Neural progenitor cell (in vitro differentiated cells): Measurements from ENCODE around the gene CDK12. TPM values are rescaled to one million over a fixed set of nuclear protein-coding genes. Genes with fewer than 3 reads are reported as not detected.

ENCODE experiments used
- DNase-seq: peaks from one replicate; pipeline ENCODE4 v3.0.0-alpha.2; 2016; ENCODE audit warnings: low spot score
- H2AFZ ChIP-seq: fragments of 200-600 bp; sonication (generic); replicated peaks from 2 replicates; pipeline ENCODE4 v1.6.1; 2016; ENCODE audit warnings: antibody characterized with exemption
- H3F3A ChIP-seq: fragments of 200-600 bp; sonication (generic); 2 replicates; pipeline ENCODE4 v1.6.1; 2016; ENCODE audit warnings: antibody characterized with exemption, low read depth
- H3K27ac ChIP-seq: fragments of 200-600 bp; sonication (generic); 2 replicates; pipeline ENCODE4 v1.5.1; 2016; ENCODE audit warnings: mild to moderate bottlenecking
- H3K27me3 ChIP-seq: fragments of 200-600 bp; sonication (generic); 2 replicates; pipeline ENCODE4 v1.6.1; 2016; ENCODE audit warnings: mild to moderate bottlenecking, moderate library complexity
- H3K36me3 ChIP-seq: fragments of 200-600 bp; sonication (generic); 2 replicates; pipeline ENCODE4 v1.5.1; 2016
- H3K4me1 ChIP-seq: fragments of 200-600 bp; sonication (generic); 2 replicates; pipeline ENCODE4 v1.6.1; 2016; ENCODE audit warnings: mixed run types
- H3K4me2 ChIP-seq: fragments of 200-600 bp; sonication (generic); 2 replicates; pipeline ENCODE4 v1.6.1; 2016
- H3K4me3 ChIP-seq: fragments of 200-600 bp; sonication (generic); 2 replicates; pipeline ENCODE4 v1.5.1; 2016
- H3K79me2 ChIP-seq: fragments of 200-600 bp; sonication (generic); 2 replicates; pipeline ENCODE4 v1.6.1; 2016; ENCODE audit warnings: low read depth
- H3K9ac ChIP-seq: fragments of 200-600 bp; sonication (generic); 2 replicates; pipeline ENCODE4 v1.6.1; 2016
- H3K9me3 ChIP-seq: fragments of 200-600 bp; sonication (generic); 2 replicates; pipeline ENCODE4 v1.5.1; 2016; ENCODE audit warnings: low read depth
- H4K20me1 ChIP-seq: fragments of 200-600 bp; sonication (generic); 2 replicates; pipeline ENCODE4 v1.6.1; 2016; ENCODE audit warnings: low read depth
- H3K27ac Mint-ChIP-seq: 3 replicates; pipeline ENCODE4 v1.8.0; 2021; ENCODE audit warnings: mixed read lengths
- H3K27me3 Mint-ChIP-seq: 2 replicates; pipeline ENCODE4 v1.8.0; 2022; ENCODE audit warnings: low read depth, mild to moderate bottlenecking, inconsistent platforms, moderate library complexity, mixed read lengths; ENCODE audit not compliant: insufficient read depth
- H3K36me3 Mint-ChIP-seq: 3 replicates; pipeline ENCODE4 v1.8.0; 2021; ENCODE audit warnings: mixed read lengths
- H3K4me1 Mint-ChIP-seq: 3 replicates; pipeline ENCODE4 v1.8.0; 2021; ENCODE audit warnings: mixed read lengths
- H3K4me3 Mint-ChIP-seq: 3 replicates; pipeline ENCODE4 v1.8.0; 2021; ENCODE audit warnings: mild to moderate bottlenecking, moderate library complexity, mixed read lengths
- H3K9me3 Mint-ChIP-seq: 3 replicates; pipeline ENCODE4 v1.8.0; 2020; ENCODE audit warnings: mixed read lengths
- EZH2 ChIP-seq: fragments of 200-600 bp; sonication (generic); IDR thresholded peaks from 2 replicates; pipeline ENCODE4 v1.6.1; 2017; ENCODE audit warnings: antibody characterized with exemption, mild to moderate bottlenecking, moderate library complexity
- EZH2phosphoT487 ChIP-seq: fragments of 200-600 bp; sonication (generic); IDR thresholded peaks from 2 replicates; pipeline ENCODE4 v1.6.1; 2017; ENCODE audit warnings: antibody characterized with exemption
- total RNA-seq: library from RNA; depleted of rRNA; stranded (reverse); fragments of >200 nt; gene quantifications from 2 replicates; pipeline ENCODE4 v1.2.3, GENCODE V29; 2015; ENCODE audit warnings: low replicate concordance
- TF ChIP-seq, protein P1 (sequence below): fragments of 200-600 bp; sonication (generic); IDR thresholded peaks from 2 replicates; pipeline ENCODE4 v1.5.1; 2017; ENCODE audit warnings: antibody characterized with exemption, mild to moderate bottlenecking

Gene CDK12
- total RNA-seq, 1 donor from 2014 or later: 44.1 TPM

DNA sequence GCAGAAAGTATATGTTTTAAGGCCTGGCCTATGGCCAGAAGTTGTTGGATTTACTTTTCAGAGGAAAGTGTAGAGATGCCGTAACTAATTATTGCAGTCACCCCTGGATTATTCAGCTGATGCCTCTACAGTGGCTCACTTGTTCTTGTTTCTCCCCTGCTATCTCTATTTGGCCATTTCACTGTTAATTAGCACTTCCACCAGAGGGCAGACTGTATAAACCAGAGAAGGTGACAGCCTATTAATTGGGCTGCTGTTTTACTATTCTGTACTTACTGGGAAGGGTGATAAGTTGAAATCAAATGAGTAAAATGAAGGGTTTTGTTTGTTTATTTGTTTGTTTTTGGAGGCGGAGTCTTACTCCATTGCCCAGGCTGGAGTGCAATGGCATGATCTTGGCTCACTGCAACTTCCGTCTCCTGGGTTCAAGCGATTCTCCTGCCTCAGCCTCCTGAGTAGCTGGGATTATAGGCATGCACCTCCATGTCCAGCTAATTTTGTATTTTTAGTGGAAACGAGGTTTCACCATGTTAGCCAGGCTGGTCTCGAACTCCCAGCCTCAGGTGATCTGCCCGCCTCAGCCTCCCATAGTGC lies 66.0 kb downstream of the CDK12 start:
- Histone ChIP-seq H3K4me1 (no peaks in the 10 kb centered on the region), H2AFZ (no peak overlapping the region), H4K20me1 (peaks cover 19% of the 10 kb centered on the region), H3K9me3 (no peaks in the 10 kb centered on the region), H3K4me3 (no peak overlapping the region), H3K27me3 (no peaks in the 10 kb centered on the region), H3K36me3 (peaks cover 16% of the 10 kb centered on the region), H3K27ac (no peak overlapping the region), H3K4me2 (no peak overlapping the region), H3F3A (peaks cover 27% of the 10 kb centered on the region), H3K9ac (no peak overlapping the region), H3K79me2 (no peaks in the 10 kb centered on the region)
- no peak for TF ChIP-seq EZH2phosphoT487
- TF ChIP-seq EZH2: no peak
- TF ChIP-seq, protein P1, sequence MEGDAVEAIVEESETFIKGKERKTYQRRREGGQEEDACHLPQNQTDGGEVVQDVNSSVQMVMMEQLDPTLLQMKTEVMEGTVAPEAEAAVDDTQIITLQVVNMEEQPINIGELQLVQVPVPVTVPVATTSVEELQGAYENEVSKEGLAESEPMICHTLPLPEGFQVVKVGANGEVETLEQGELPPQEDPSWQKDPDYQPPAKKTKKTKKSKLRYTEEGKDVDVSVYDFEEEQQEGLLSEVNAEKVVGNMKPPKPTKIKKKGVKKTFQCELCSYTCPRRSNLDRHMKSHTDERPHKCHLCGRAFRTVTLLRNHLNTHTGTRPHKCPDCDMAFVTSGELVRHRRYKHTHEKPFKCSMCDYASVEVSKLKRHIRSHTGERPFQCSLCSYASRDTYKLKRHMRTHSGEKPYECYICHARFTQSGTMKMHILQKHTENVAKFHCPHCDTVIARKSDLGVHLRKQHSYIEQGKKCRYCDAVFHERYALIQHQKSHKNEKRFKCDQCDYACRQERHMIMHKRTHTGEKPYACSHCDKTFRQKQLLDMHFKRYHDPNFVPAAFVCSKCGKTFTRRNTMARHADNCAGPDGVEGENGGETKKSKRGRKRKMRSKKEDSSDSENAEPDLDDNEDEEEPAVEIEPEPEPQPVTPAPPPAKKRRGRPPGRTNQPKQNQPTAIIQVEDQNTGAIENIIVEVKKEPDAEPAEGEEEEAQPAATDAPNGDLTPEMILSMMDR: peak; percentile 64
- Mint-ChIP-seq H3K36me3 (peaks cover 32% of the 10 kb centered on the region), H3K4me3 (no peak overlapping the region), H3K27me3 (peaks cover 3% of the 10 kb centered on the region), H3K27ac (no peak overlapping the region), H3K4me1 (no peaks in the 10 kb centered on the region), H3K9me3 (no peaks in the 10 kb centered on the region)
- DNase-seq: peak; percentile 39

DNA sequence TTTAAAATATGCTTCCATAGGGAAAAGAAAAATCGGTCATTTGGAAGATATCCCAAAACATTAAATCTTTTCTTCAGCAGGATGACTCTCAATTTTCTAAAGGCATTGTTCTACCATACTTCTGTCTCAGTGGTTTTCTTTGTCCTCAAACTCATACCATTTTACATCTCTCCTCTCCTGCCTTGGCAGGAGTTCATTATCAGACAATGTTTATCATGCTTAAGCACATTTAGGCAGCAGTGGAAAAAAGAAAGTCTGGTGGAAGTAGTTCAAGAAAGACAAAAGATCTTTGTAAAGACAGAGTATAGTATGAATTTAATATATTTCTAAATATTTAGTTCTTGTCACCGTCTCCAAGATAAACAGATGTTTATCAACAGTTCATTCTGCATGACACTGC lies 68.2 kb downstream of the CDK12 start:
- H3K27ac Mint-ChIP-seq: no peak overlapping the region
- no peak overlapping the region for H3K9ac ChIP-seq
- peaks cover 16% of the 10 kb centered on the region for H3K36me3 ChIP-seq
- no peak overlapping the region for H3K4me3 ChIP-seq
- no peaks in the 10 kb centered on the region for H3K4me1 ChIP-seq
- no peaks in the 10 kb centered on the region for H3K27me3 Mint-ChIP-seq
- H3K79me2 ChIP-seq: no peaks in the 10 kb centered on the region
- H3K4me2 ChIP-seq: no peak overlapping the region
- H3K4me1 Mint-ChIP-seq: no peaks in the 10 kb centered on the region
- no peaks in the 10 kb centered on the region for H3K27me3 ChIP-seq
- no peaks in the 10 kb centered on the region for H3K9me3 Mint-ChIP-seq
- no peak overlapping the region for H3K27ac ChIP-seq
- DNase-seq: no peak
- TF ChIP-seq, protein P1: no peak
- TF ChIP-seq EZH2phosphoT487: no peak
- no peak for TF ChIP-seq EZH2
- no peak overlapping the region for H2AFZ ChIP-seq
- H3K4me3 Mint-ChIP-seq: no peak overlapping the region
- H3K9me3 ChIP-seq: no peaks in the 10 kb centered on the region
- H3F3A ChIP-seq: peaks cover 21% of the 10 kb centered on the region
- H3K36me3 Mint-ChIP-seq: peaks cover 28% of the 10 kb centered on the region
- H4K20me1 ChIP-seq: peaks cover 19% of the 10 kb centered on the region

DNA sequence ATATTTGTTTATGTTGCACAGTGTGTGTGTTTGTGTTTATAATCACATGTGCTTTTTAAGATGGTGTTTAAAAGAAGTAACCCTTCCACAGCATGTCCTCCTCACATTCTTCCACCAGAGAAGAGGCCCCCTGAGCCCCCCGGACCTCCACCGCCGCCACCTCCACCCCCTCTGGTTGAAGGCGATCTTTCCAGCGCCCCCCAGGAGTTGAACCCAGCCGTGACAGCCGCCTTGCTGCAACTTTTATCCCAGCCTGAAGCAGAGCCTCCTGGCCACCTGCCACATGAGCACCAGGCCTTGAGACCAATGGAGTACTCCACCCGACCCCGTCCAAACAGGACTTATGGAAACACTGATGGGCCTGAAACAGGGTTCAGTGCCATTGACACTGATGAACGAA lies 69.2 kb downstream of the CDK12 start:
- H3K79me2 ChIP-seq: no peaks in the 10 kb centered on the region
- Mint-ChIP-seq H3K36me3 (peaks cover 27% of the 10 kb centered on the region), H3K9me3 (no peaks in the 10 kb centered on the region), H3K4me3 (no peak overlapping the region), H3K4me1 (no peaks in the 10 kb centered on the region), H3K27ac (no peak overlapping the region), H3K27me3 (no peaks in the 10 kb centered on the region)
- peaks cover 16% of the 10 kb centered on the region for H3F3A ChIP-seq
- no peak for TF ChIP-seq EZH2phosphoT487
- TF ChIP-seq, protein P1: no peak
- no peak for TF ChIP-seq EZH2
- H3K27me3 ChIP-seq: no peaks in the 10 kb centered on the region
- H4K20me1 ChIP-seq: peaks cover 19% of the 10 kb centered on the region
- H2AFZ ChIP-seq: no peak overlapping the region
- H3K9ac ChIP-seq: no peak overlapping the region
- no peak overlapping the region for H3K27ac ChIP-seq
- H3K4me2 ChIP-seq: no peak overlapping the region
- H3K4me1 ChIP-seq: no peaks in the 10 kb centered on the region
- H3K36me3 ChIP-seq: peaks cover 13% of the 10 kb centered on the region
- H3K9me3 ChIP-seq: no peaks in the 10 kb centered on the region
- DNase-seq: no peak
- no peak overlapping the region for H3K4me3 ChIP-seq
